Endothelial cell of umbilical vein (primary cell): ENCODE measurements around the gene RAB7B. TPM values are rescaled to one million over a fixed set of nuclear protein-coding genes. Genes with fewer than 3 reads are reported as not detected.

Source experiments
- BruUV-seq: library from RNA; stranded (reverse); fragments of 400-500 nt; replicated peaks from 2 replicates; lab custom pipeline; 2021; lab: Mats Ljungman, UMichigan
- CTCF ChIA-PET: fragments of 300-600, 350-600 bp; sonication (Branson Sonifier 250); formaldehyde crosslinking; loops from one replicate; lab custom pipeline; 2021; ENCODE audit warnings: antibody characterized with exemption, inconsistent platforms; lab: Charles Lee
- POLR2A ChIA-PET: fragments of 300-600, 350-600 bp; sonication (Branson Sonifier 250); formaldehyde crosslinking; loops from one replicate; lab custom pipeline; 2021; ENCODE audit warnings: antibody characterized with exemption, inconsistent platforms; lab: Charles Lee
- DNase-seq: peaks from one replicate; pipeline ENCODE4 v3.0.0-alpha.2; 2011; ENCODE audit warnings: low read depth, low spot score
- FAIRE-seq: peaks from 2 replicates; lab custom pipeline; 2011; peaks lifted over from hg19 to GRCh38; lab: Jason Lieb, UNC
- H2AFZ ChIP-seq: 2 replicates; pipeline ENCODE4 v1.6.0; 2012; ENCODE audit warnings: low read depth, low read length, control low read depth, inconsistent platforms
- H3K27ac ChIP-seq: 2 replicates; pipeline ENCODE4 v1.5.1; 2011; ENCODE audit warnings: low read depth, mild to moderate bottlenecking, control low read depth, low read length, moderate library complexity; ENCODE audit not compliant: insufficient read depth
- H3K27me3 ChIP-seq, 2 experiments: 2 replicates each; pipeline versions ENCODE4 v1.6.0 to v1.6.1; 2011; ENCODE audit warnings: low read length in 2 of 2, mixed read lengths in 1 of 2; ENCODE audit not compliant: control insufficient read depth in 2 of 2, insufficient read depth in 2 of 2
- H3K36me3 ChIP-seq, 2 experiments: 2 replicates in 1 of 2; 3 replicates in 1 of 2; pipeline ENCODE4 v1.5.1; 2011; ENCODE audit warnings: low read length in 2 of 2, mild to moderate bottlenecking in 1 of 2, moderate library complexity in 1 of 2; ENCODE audit not compliant: control insufficient read depth in 2 of 2, insufficient read depth in 2 of 2; ENCODE audit errors: extremely low read depth in 1 of 2
- H3K4me1 ChIP-seq: 3 replicates; pipeline ENCODE4 v1.5.1; 2011; ENCODE audit warnings: mild to moderate bottlenecking, low read length; ENCODE audit not compliant: control insufficient read depth, insufficient read depth; ENCODE audit errors: extremely low read depth
- H3K4me2 ChIP-seq: 2 replicates; pipeline ENCODE4 v1.6.1; 2011; ENCODE audit warnings: low read length, control low read depth, mixed read lengths; ENCODE audit not compliant: insufficient read depth
- H3K4me3 ChIP-seq, 3 experiments: fragments of 200-600 bp in 1 of 3; sonication (generic), shearing (Covaris generic) in 1 of 3; replicated peaks in 1 of 3; 2 replicates each; pipeline ENCODE4 v1.5.1; 2011 to 2016; ENCODE audit warnings: control low read depth in 3 of 3, low read length in 3 of 3, mild to moderate bottlenecking in 2 of 3, inconsistent platforms in 1 of 3, low read depth in 1 of 3, moderate library complexity in 1 of 3; ENCODE audit not compliant: insufficient read depth in 1 of 3
- H3K79me2 ChIP-seq: 2 replicates; pipeline ENCODE4 v1.6.0; 2012; ENCODE audit warnings: low read length, inconsistent platforms; ENCODE audit not compliant: control insufficient read depth, insufficient read depth
- H3K9ac ChIP-seq: replicated peaks from 2 replicates; pipeline ENCODE3; 2011; ENCODE audit warnings: low read length, control low read depth; ENCODE audit not compliant: insufficient read depth; ENCODE audit errors: extremely low read depth
- H3K9me1 ChIP-seq: replicated peaks from 3 replicates; pipeline ENCODE4 v1.6.0; 2011; ENCODE audit warnings: mild to moderate bottlenecking, low read length; ENCODE audit not compliant: control insufficient read depth, insufficient read depth; ENCODE audit errors: extremely low read depth
- H3K9me3 ChIP-seq: replicated peaks from 2 replicates; pipeline ENCODE4 v1.5.1; 2012; ENCODE audit warnings: low read length, inconsistent platforms; ENCODE audit not compliant: control insufficient read depth, insufficient read depth
- H4K20me1 ChIP-seq: replicated peaks from 2 replicates; pipeline ENCODE3; 2011; ENCODE audit warnings: mild to moderate bottlenecking, low read length; ENCODE audit not compliant: control insufficient read depth, insufficient read depth; ENCODE audit errors: extremely low read depth
- EZH2 ChIP-seq: IDR thresholded peaks from 2 replicates; pipeline ENCODE4 v1.6.1; 2012; ENCODE audit warnings: borderline replicate concordance, low read depth, mild to moderate bottlenecking, moderate library complexity, low read length, inconsistent platforms; ENCODE audit not compliant: severe bottlenecking
- FOS ChIP-seq: IDR thresholded peaks from 2 replicates; pipeline ENCODE4 v1.6.1; 2011; ENCODE audit warnings: mild to moderate bottlenecking, low read length, moderate library complexity, borderline replicate concordance; ENCODE audit not compliant: insufficient read depth
- GATA2 ChIP-seq: IDR thresholded peaks from 2 replicates; pipeline ENCODE4 v1.7.0; 2011; ENCODE audit warnings: low read depth, mild to moderate bottlenecking, moderate library complexity, mixed read lengths, low read length; ENCODE audit not compliant: insufficient read length, insufficient read depth
- JUN ChIP-seq: IDR thresholded peaks from 2 replicates; pipeline ENCODE4 v1.6.1; 2011; ENCODE audit warnings: borderline replicate concordance, low read depth; ENCODE audit not compliant: insufficient read length, insufficient read depth
- MAX ChIP-seq: IDR thresholded peaks from 2 replicates; pipeline ENCODE4 v1.6.1; 2011; ENCODE audit not compliant: insufficient read depth, insufficient read length
- MYC ChIP-seq: IDR thresholded peaks from one replicate; pipeline ENCODE4 v1.6.1; 2011; ENCODE audit warnings: mild to moderate bottlenecking, low read depth, low read length
- POLR2A ChIP-seq: IDR thresholded peaks from 2 replicates; pipeline ENCODE4 v1.6.1; 2012; ENCODE audit warnings: low read depth, mild to moderate bottlenecking, control low read depth, low read length
- POLR2AphosphoS5 ChIP-seq: IDR thresholded peaks from 2 replicates; pipeline ENCODE4 v1.6.1; 2012; ENCODE audit warnings: low read depth, mild to moderate bottlenecking, control low read depth, low read length, moderate library complexity; ENCODE audit not compliant: insufficient read depth
- dilution Hi-C: fragments of 300-500 bp; cut with MboI; formaldehyde crosslinking; loops from one replicate; pipeline ENCODE4 v1.15.0; 2019; ENCODE audit warnings: low sequenced_read_pairs; ENCODE audit not compliant: extremely low pct_ligation_motif_present
- intact Hi-C: fragments of 100-400 bp; cut with micrococcal nuclease; formaldehyde crosslinking; loops from one replicate; pipeline ENCODE4 v1.10.0; 2022
- polyA plus RNA-seq, 4 experiments: library from polyadenylated mRNA; depleted of rRNA in 3 of 4; stranded (reverse) in 3 of 4; unstranded in 1 of 4; fragments of >200 nt; gene quantifications; 2 replicates each; pipeline versions ENCODE4 v1.2.1 to v1.2.3, GENCODE V29; 2011 to 2012; ENCODE audit warnings: missing spikeins in 1 of 4
- total RNA-seq: library from RNA; stranded (reverse); gene quantifications from 2 replicates; pipeline ENCODE4 v1.2.3, GENCODE V29; 2021
- TF ChIP-seq, protein P1 (sequence below), 2 donors: IDR thresholded peaks; 1 replicate in 1 of 2; 2 replicates in 1 of 2; pipeline ENCODE4 v1.5.1; 2011; ENCODE audit warnings: low read length in 2 of 2, mild to moderate bottlenecking in 2 of 2, moderate library complexity in 2 of 2, control low read depth in 1 of 2, inconsistent platforms in 1 of 2, low read depth in 1 of 2; ENCODE audit not compliant: insufficient read depth in 1 of 2; ENCODE audit errors: extremely low read depth in 1 of 2

The RAB7B gene
- total and polyA plus RNA-seq, 2 donors (not counting 3 experiments of a cell fraction or from before 2014, with no cell fraction given), result 0.15 TPM; not detected in 1

- Histone ChIP-seq H3K27me3 (peaks cover 14 to 15% of the 10 kb centered on the region in 2 experiments), H4K20me1 (no peaks in the 10 kb centered on the region), H3K9me3 (no peaks in the 10 kb centered on the region), H3K9me1 (no peaks in the 10 kb centered on the region), H3K36me3 (no peaks in the 10 kb centered on the region), H3K4me2 (no peak overlapping the region), H3K27ac (no peak overlapping the region), H3K9ac (no peak overlapping the region), H3K4me3 (no peak overlapping the region), H3K79me2 (no peaks in the 10 kb centered on the region), H2AFZ (no peak overlapping the region), H3K4me1 (peaks cover 11% of the 10 kb centered on the region)
- TF ChIP-seq FOS (no peak), POLR2A (no peak), GATA2 (no peak), MYC (no peak), MAX (no peak), POLR2AphosphoS5 (no peak), JUN (no peak), EZH2 (no peak)
- TF ChIP-seq, protein P1, sequence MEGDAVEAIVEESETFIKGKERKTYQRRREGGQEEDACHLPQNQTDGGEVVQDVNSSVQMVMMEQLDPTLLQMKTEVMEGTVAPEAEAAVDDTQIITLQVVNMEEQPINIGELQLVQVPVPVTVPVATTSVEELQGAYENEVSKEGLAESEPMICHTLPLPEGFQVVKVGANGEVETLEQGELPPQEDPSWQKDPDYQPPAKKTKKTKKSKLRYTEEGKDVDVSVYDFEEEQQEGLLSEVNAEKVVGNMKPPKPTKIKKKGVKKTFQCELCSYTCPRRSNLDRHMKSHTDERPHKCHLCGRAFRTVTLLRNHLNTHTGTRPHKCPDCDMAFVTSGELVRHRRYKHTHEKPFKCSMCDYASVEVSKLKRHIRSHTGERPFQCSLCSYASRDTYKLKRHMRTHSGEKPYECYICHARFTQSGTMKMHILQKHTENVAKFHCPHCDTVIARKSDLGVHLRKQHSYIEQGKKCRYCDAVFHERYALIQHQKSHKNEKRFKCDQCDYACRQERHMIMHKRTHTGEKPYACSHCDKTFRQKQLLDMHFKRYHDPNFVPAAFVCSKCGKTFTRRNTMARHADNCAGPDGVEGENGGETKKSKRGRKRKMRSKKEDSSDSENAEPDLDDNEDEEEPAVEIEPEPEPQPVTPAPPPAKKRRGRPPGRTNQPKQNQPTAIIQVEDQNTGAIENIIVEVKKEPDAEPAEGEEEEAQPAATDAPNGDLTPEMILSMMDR (IDR thresholded peaks at IDR 0.05; ENCODE audit: extremely low read depth in 1 of 2, insufficient read depth in 1 of 2, low read depth in 1 of 2, low read length in 2 of 2), result no peak
- POLR2A ChIA-PET, result no interaction called here
- intact Hi-C loops (loop anchor here (2.0 kb wide), 1 partner anchor 15 kb away; no protein-coding TSS in a partner anchor), dilution Hi-C loops (no loop called here)
- FAIRE-seq, result peak; percentile 78
- DNase-seq, result peak; percentile 59
- CTCF ChIA-PET, result interaction anchor here (0.9 to 4.0 kb wide), 5 partner anchors 10 to 33 kb away, joined by 3 to 66 read pairs (median 10); no protein-coding TSS in a partner anchor
- no TSS peak for BruUV-seq
Measured at GRCh38 chr1:205951746-205952145, 51.4 kb downstream of the RAB7B start.
